KMS-11 (cell line): ENCODE measurements around the gene CCDC148.

ENCODE experiments used
- H2AFZ ChIP-seq: fragments of 200-600 bp; sonication (generic); 2 replicates; pipeline ENCODE4 v1.6.1; 2016; ENCODE audit warnings: antibody characterized with exemption, mixed run types, low read depth
- H3K27ac ChIP-seq: fragments of 200-600 bp; sonication (generic); 2 replicates; pipeline ENCODE4 v1.6.1; 2016; ENCODE audit warnings: mild to moderate bottlenecking, mixed run types
- H3K27me3 ChIP-seq: fragments of 200-600 bp; sonication (generic); 2 replicates; pipeline ENCODE4 v1.6.1; 2017; ENCODE audit warnings: mild to moderate bottlenecking, low read depth, mixed run types, moderate library complexity; ENCODE audit not compliant: insufficient read depth
- H3K36me3 ChIP-seq: fragments of 200-600 bp; sonication (generic); 2 replicates; pipeline ENCODE4 v1.6.1; 2017; ENCODE audit warnings: mild to moderate bottlenecking, mixed run types; ENCODE audit not compliant: insufficient read depth
- H3K4me1 ChIP-seq: fragments of 200-600 bp; sonication (generic); 2 replicates; pipeline ENCODE4 v1.6.1; 2016; ENCODE audit warnings: mild to moderate bottlenecking, low read depth, mixed run types; ENCODE audit not compliant: poor library complexity, severe bottlenecking
- H3K4me2 ChIP-seq: fragments of 200-600 bp; sonication (generic); 2 replicates; pipeline ENCODE4 v1.7.0; 2016; ENCODE audit warnings: mild to moderate bottlenecking, mixed run types
- H3K4me3 ChIP-seq: fragments of 200-600 bp; sonication (generic); IDR thresholded peaks from 2 replicates; pipeline ENCODE4 v1.6.1; 2017; ENCODE audit warnings: low read depth, low read length, mixed read lengths; ENCODE audit not compliant: insufficient read depth
- H3K79me2 ChIP-seq: fragments of 200-600 bp; sonication (generic); 2 replicates; pipeline ENCODE4 v1.6.1; 2016; ENCODE audit warnings: low read depth, mixed run types; ENCODE audit not compliant: insufficient read depth
- H3K9ac ChIP-seq: fragments of 200-600 bp; sonication (generic); 2 replicates; pipeline ENCODE4 v1.6.1; 2016; ENCODE audit warnings: mild to moderate bottlenecking, mixed run types
- H4K20me1 ChIP-seq: fragments of 200-600 bp; sonication (generic); 2 replicates; pipeline ENCODE4 v1.6.1; 2016; ENCODE audit warnings: mild to moderate bottlenecking, mixed run types; ENCODE audit not compliant: insufficient read depth
- CTCF ChIP-seq: fragments of 200-600 bp; sonication (generic); conservative IDR thresholded peaks from 2 replicates; pipeline ENCODE4 v1.6.1; 2017; ENCODE audit warnings: low read depth, mild to moderate bottlenecking, antibody characterized with exemption, low read length, moderate library complexity, mixed read lengths

CCDC148 gene

DNA sequence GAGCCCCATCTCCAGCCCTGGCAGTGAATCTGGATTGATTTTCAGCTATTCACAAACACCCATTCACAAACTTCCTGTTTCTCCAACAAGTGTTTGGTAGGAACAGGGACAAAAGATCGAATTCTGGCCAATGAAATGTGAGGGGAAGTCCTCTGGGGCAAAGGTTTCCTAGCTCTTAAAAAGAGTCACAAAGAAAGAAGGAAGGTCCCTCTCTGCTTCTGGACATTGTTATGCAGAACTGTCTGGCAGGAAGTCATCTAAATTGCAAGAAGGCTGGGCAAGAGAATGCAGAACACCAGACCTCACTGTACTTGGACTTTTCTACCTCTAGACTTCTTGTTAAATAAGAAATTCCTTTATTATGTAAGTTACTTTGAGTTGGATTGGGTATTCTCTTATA is 137.3 kb downstream of the CCDC148 start:
- Histone ChIP-seq H3K27ac (no peak overlapping the region), H3K4me3 (no peak overlapping the region), H3K9ac (no peak overlapping the region), H3K27me3 (no peaks in the 10 kb centered on the region), H3K4me2 (no peak overlapping the region), H3K36me3 (no peaks in the 10 kb centered on the region), H4K20me1 (no peaks in the 10 kb centered on the region), H3K4me1 (peaks cover 42% of the 10 kb centered on the region), H2AFZ (no peak overlapping the region), H3K79me2 (no peaks in the 10 kb centered on the region)
- no peak for TF ChIP-seq CTCF

- Histone ChIP-seq H2AFZ (0 out of 2 replicates have a peak overlapping the region, but pooled peaks have one; percentile 10), H3K27me3 (no peaks in the 10 kb centered on the region), H3K79me2 (no peaks in the 10 kb centered on the region), H3K4me2 (peak overlapping the region; percentile 30), H3K36me3 (no peaks in the 10 kb centered on the region), H3K4me3 (no peak overlapping the region), H3K27ac (no peak overlapping the region), H3K4me1 (peaks cover 42% of the 10 kb centered on the region), H4K20me1 (no peaks in the 10 kb centered on the region), H3K9ac (no peak overlapping the region)
- no peak for TF ChIP-seq CTCF
These were observed 138.9 kb downstream of the CCDC148 start for GRCh38 chr2:158317642-158318041.

GRCh38 chr2:158315803-158316414 is 140.6 kb downstream of the CCDC148 start:
- no peaks in the 10 kb centered on the region for H3K36me3 ChIP-seq
- H2AFZ ChIP-seq, result peak overlapping the region; percentile 15; the same call in 1 of the 2 replicates
- TF ChIP-seq CTCF, result no peak
- H3K4me3 ChIP-seq, result no peak overlapping the region
- H3K4me1 ChIP-seq, result peaks cover 42% of the 10 kb centered on the region
- no peaks in the 10 kb centered on the region for H3K79me2 ChIP-seq
- H3K27me3 ChIP-seq, result no peaks in the 10 kb centered on the region
- peak overlapping the region; percentile 30 for H3K4me2 ChIP-seq
- no peaks in the 10 kb centered on the region for H4K20me1 ChIP-seq
- no peak overlapping the region for H3K27ac ChIP-seq
- H3K9ac ChIP-seq, result no peak overlapping the region

DNA sequence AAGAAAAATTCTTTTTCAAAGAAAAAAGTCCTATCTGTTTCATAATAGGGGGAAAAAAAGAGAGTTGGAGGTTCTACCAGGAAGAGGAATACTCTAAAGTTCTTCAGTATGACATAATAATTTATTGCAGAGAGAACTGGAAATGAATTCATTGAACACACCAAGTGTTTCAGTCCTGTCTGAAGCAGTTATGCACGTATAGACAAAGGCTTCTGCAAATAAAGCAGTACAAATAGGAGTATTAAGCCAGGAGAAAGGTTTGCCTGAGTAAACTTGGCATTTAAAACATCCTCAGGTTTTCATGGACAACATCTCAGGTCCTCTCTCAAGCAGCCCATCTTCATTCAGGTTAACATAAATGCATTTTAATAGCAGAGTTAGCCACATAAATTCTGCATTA is 141.6 kb downstream of the CCDC148 start:
- Histone ChIP-seq H2AFZ (no peak overlapping the region), H3K27ac (no peak overlapping the region), H3K36me3 (no peaks in the 10 kb centered on the region), H3K27me3 (no peaks in the 10 kb centered on the region), H3K4me3 (no peak overlapping the region), H3K79me2 (no peaks in the 10 kb centered on the region), H3K9ac (no peak overlapping the region), H3K4me1 (peaks cover 42% of the 10 kb centered on the region), H3K4me2 (no peak overlapping the region), H4K20me1 (no peaks in the 10 kb centered on the region)
- TF ChIP-seq CTCF, result no peak
